Naive thymus-derived CD8-positive, alpha-beta T cell (primary cell): Measurements from ENCODE around the gene PSME4. TPM values are rescaled to one million over a fixed set of nuclear protein-coding genes. Genes with fewer than 3 reads are reported as not detected.
A peak's percentile ranks its signal among the peaks of the same experiment; 100 is the strongest.
"Not testable (repeated sequence)": the region's sequence is repeated elsewhere in the genome, so short reads cannot be mapped to it uniquely, and the experiment has no call there.

ENCODE experiments used
- ATAC-seq, 2 donors: fragments of 150-1000 bp; cut with Tn5 transposase in 1 of 2; sonication (Bioruptor Pico), chemical (Tn5 transposase) in 1 of 2; 1 replicate in 1 of 2; 2 replicates in 1 of 2; pipeline ENCODE4 v1.10.0; 2021; ENCODE audit warnings: mild to moderate bottlenecking in 2 of 2, moderate library complexity in 2 of 2
- POLR2A ChIA-PET: fragments of 350-600 bp; sonication (Branson Sonifier 250); formaldehyde crosslinking; loops from one replicate; lab custom pipeline; 2021; ENCODE audit warnings: antibody characterized with exemption; lab: Charles Lee
- DNase-seq, 10 donors: peaks; one replicate each; pipeline versions ENCODE4 v3.0.0 to v3.0.0-alpha.2; 2020 to 2022
- H3K27ac Mint-ChIP-seq, 10 donors: one replicate each; pipeline ENCODE4 v1.8.0; 2020 to 2022; ENCODE audit warnings: mild to moderate bottlenecking in 10 of 10, mixed read lengths in 10 of 10, moderate library complexity in 4 of 10, inconsistent platforms in 1 of 10
- H3K27me3 Mint-ChIP-seq, 5 donors: one replicate each; pipeline ENCODE4 v1.8.0; 2021 to 2022; ENCODE audit warnings: mixed read lengths in 5 of 5
- H3K36me3 Mint-ChIP-seq, 3 donors: one replicate each; pipeline ENCODE4 v1.8.0; 2020 to 2022; ENCODE audit warnings: mixed read lengths in 3 of 3, mild to moderate bottlenecking in 2 of 3, inconsistent platforms in 1 of 3
- H3K4me1 Mint-ChIP-seq, 4 donors: one replicate each; pipeline ENCODE4 v1.8.0; 2021 to 2022; ENCODE audit warnings: mixed read lengths in 4 of 4
- H3K4me3 Mint-ChIP-seq, 10 donors: one replicate each; pipeline ENCODE4 v1.8.0; 2020 to 2022; ENCODE audit warnings: mild to moderate bottlenecking in 10 of 10, mixed read lengths in 10 of 10, moderate library complexity in 6 of 10, inconsistent platforms in 1 of 10
- H3K9me3 Mint-ChIP-seq, 9 donors: one replicate each; pipeline ENCODE4 v1.8.0; 2020 to 2022; ENCODE audit warnings: mixed read lengths in 9 of 9, mild to moderate bottlenecking in 3 of 9, inconsistent platforms in 1 of 9, moderate library complexity in 1 of 9
- polyA plus RNA-seq, 3 donors: library from polyadenylated mRNA; unstranded; fragments of 300-500 nt; fragmentation: Illumina TruSeq; gene quantifications; one replicate each; pipeline ENCODE4 v1.2.3, GENCODE V29; 2021
- total RNA-seq, 8 experiments: library from RNA in 2 of 8; stranded (reverse) in 2 of 8; gene quantifications; one replicate each; pipeline ENCODE4 v1.2.3 and lab custom pipeline; 2021 to 2026

Gene PSME4
- total and polyA plus RNA-seq, 5 experiments from 2014 or later = 3.5 to 59.9 (median 4.3) TPM

GRCh38 chr2:53958443-53958842 lies 12.3 kb downstream of the PSME4 start:
- POLR2A ChIA-PET = interaction anchor here (0.7 to 2.2 kb wide), 2 partner anchors 12 to 14 kb away, joined by 4 to 5 read pairs; partner anchors contain the start of gene PSME4
- Mint-ChIP-seq H3K4me3 (no peak overlapping the region), H3K4me1 (peaks cover 24 to 76% (median 59%) of the 10 kb centered on the region in 4 donors), H3K9me3 (peaks cover 0 to 1% (median 0%) of the 10 kb centered on the region in 9 donors), H3K27me3 (no peaks in the 10 kb centered on the region), H3K36me3 (peaks cover 0 to 20% (median 12%) of the 10 kb centered on the region in 3 donors), H3K27ac (peak overlapping the region in 2 of 10 donors; percentile 52 to 57)
- ATAC-seq (no peak), DNase-seq (no peak)

GRCh38 chr2:53952519-53952918 lies 18.3 kb downstream of the PSME4 start:
- peaks cover 21 to 60% (median 43%) of the 10 kb centered on the region in 4 donors for H3K4me1 Mint-ChIP-seq
- peak overlapping the region in 2 of 10 donors; percentile 20 to 63 for H3K27ac Mint-ChIP-seq
- peak overlapping the region in 1 of 10 donors; percentile 10 for H3K4me3 Mint-ChIP-seq
- no peaks in the 10 kb centered on the region for H3K27me3 Mint-ChIP-seq
- DNase-seq (no peak), ATAC-seq (no peak)
- no peaks in the 10 kb centered on the region for H3K9me3 Mint-ChIP-seq
- POLR2A ChIA-PET = interaction anchor here (0.8 to 1.2 kb wide), 2 partner anchors 10 to 17 kb away, joined by 3 to 4 read pairs; no protein-coding TSS in a partner anchor
- H3K36me3 Mint-ChIP-seq = peaks cover 0 to 30% (median 7%) of the 10 kb centered on the region in 3 donors

DNA sequence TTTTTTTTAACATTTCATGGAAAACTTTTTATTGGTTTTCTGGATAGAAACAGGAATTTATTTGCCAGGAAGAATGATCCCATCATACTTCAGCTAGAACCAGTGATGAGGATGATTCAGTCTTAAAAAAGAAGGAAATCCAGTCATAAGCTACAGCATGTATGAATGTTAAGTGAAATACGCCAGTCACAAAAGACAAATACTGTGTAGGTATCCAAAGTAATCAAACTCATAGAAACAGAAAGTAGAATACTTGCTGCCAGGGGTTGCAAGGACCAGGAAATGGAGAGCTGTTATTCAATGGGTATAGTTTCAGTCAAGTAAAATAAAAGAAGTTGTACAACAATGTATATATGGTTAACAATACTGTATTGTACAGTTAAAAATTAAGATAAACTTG lies 21.3 kb downstream of the PSME4 start:
- Mint-ChIP-seq H3K4me1 (peaks cover 20 to 64% (median 49%) of the 10 kb centered on the region in 4 donors), H3K4me3 (no peak overlapping the region), H3K27me3 (no peaks in the 10 kb centered on the region), H3K27ac (peak overlapping the region in 4 of 10 donors; percentile 2 to 71 (median 24)), H3K9me3 (no peaks in the 10 kb centered on the region), H3K36me3 (peaks cover 0 to 47% (median 17%) of the 10 kb centered on the region in 3 donors)
- DNase-seq = no peak
- peak in 1 of 2 donors; percentile 36 for ATAC-seq
- POLR2A ChIA-PET = interaction anchor here (1.1 kb wide), 1 partner anchor 10 kb away, joined by 3 read pairs; no protein-coding TSS in a partner anchor

DNA sequence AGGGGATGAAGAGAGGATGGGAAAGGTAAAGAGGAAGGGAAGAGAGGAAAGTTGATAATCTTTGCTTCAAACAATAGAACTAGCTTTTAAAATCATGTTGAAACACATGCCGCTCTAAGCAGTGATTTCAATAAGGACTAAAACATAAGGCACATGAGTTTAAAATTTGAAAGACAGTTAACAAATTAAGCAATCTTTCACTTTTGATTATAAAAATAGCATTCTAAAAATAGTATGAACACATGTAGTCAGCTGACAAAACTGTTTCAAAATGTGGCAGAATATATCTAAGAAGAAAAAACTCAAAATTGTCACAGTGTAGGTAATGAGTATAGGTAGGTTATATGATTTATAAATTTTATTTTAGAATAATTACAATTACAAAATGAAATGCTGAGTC lies 25.3 kb downstream of the PSME4 start:
- Mint-ChIP-seq H3K36me3 (peaks cover 4 to 52% (median 20%) of the 10 kb centered on the region in 3 donors), H3K27ac (peak overlapping the region in 6 of 10 donors; percentile 4 to 75 (median 39)), H3K4me3 (peak overlapping the region in 3 of 10 donors; percentile 7 to 49 (median 33)), H3K4me1 (peaks cover 16 to 67% (median 38%) of the 10 kb centered on the region in 4 donors), H3K27me3 (no peaks in the 10 kb centered on the region), H3K9me3 (no peaks in the 10 kb centered on the region)
- DNase-seq (no peak), ATAC-seq (no peak)
- POLR2A ChIA-PET = no interaction called here

DNA sequence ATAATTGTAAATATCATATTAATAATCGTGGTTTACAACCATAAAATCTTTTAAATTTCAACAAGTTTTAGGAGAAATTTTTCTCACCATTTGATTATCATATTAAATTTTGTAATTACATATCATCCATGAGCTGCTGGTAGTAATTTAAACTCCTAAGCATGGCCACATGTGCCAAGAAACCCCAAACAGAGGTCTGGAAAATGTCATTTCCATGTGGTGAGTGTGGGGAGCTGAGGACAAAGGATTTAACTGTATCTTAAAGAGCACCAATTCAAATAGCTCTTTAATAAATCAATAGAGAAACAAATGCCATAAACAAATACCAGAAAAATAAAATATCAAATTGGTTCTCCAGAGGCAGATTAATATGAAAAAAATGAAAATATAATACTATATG lies 26.3 kb downstream of the PSME4 start:
- DNase-seq (no peak), ATAC-seq (no peak)
- no peak overlapping the region for H3K4me3 Mint-ChIP-seq
- no peaks in the 10 kb centered on the region for H3K9me3 Mint-ChIP-seq
- H3K27me3 Mint-ChIP-seq = no peaks in the 10 kb centered on the region
- POLR2A ChIA-PET = no interaction called here
- no peak overlapping the region for H3K27ac Mint-ChIP-seq
- H3K4me1 Mint-ChIP-seq = peaks cover 15 to 69% (median 38%) of the 10 kb centered on the region in 4 donors
- peaks cover 4 to 59% (median 18%) of the 10 kb centered on the region in 3 donors for H3K36me3 Mint-ChIP-seq

DNA sequence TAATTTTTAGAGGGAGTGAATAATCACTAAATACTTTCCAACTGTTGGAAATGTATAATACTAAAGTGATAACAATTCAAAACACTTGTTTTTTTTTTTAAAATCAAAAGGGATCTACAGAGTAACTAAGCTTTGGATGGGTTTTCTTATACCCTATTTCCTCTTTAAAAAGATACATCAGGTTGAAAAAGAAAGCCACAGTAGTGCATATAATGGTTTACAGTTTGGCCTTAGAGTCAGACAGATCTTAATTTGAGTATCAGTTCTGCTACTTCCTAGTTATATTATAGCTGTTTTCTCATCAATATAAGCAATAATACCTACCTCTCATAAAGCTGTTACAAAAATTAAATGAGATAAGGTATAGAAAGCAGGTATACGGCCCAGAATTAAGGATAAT lies 28.5 kb downstream of the PSME4 start:
- ATAC-seq (no peak), DNase-seq (no peak)
- Mint-ChIP-seq H3K9me3 (no peaks in the 10 kb centered on the region), H3K4me1 (peaks cover 13 to 57% (median 33%) of the 10 kb centered on the region in 4 donors), H3K27ac (peak overlapping the region in 2 of 10 donors; percentile 22 to 77), H3K4me3 (no peak overlapping the region), H3K36me3 (peaks cover 4 to 55% (median 21%) of the 10 kb centered on the region in 3 donors), H3K27me3 (no peaks in the 10 kb centered on the region)
- POLR2A ChIA-PET = interaction anchor here (1.3 to 1.8 kb wide), 2 partner anchors 10 to 29 kb away, joined by 3 to 4 read pairs; partner anchors contain the start of gene PSME4

- no peaks in the 10 kb centered on the region for H3K9me3 Mint-ChIP-seq
- no peaks in the 10 kb centered on the region for H3K27me3 Mint-ChIP-seq
- H3K4me3 Mint-ChIP-seq = no peak overlapping the region
- H3K36me3 Mint-ChIP-seq = peaks cover 4 to 55% (median 21%) of the 10 kb centered on the region in 3 donors
- POLR2A ChIA-PET = interaction anchor here (1.3 to 1.8 kb wide), 2 partner anchors 11 to 29 kb away, joined by 3 to 4 read pairs; partner anchors contain the start of gene PSME4
- ATAC-seq (no peak), DNase-seq (no peak)
- H3K4me1 Mint-ChIP-seq = peaks cover 13 to 53% (median 32%) of the 10 kb centered on the region in 4 donors
- peak overlapping the region in 1 of 10 donors; percentile 22 for H3K27ac Mint-ChIP-seq
These were observed 29.0 kb downstream of the PSME4 start for GRCh38 chr2:53941749-53942148.

GRCh38 chr2:53939656-53940055 lies 31.1 kb downstream of the PSME4 start:
- DNase-seq = no peak
- Mint-ChIP-seq H3K4me3 (no peak overlapping the region), H3K27ac (no peak overlapping the region), H3K9me3 (no peaks in the 10 kb centered on the region), H3K27me3 (no peaks in the 10 kb centered on the region), H3K4me1 (peaks cover 7 to 38% (median 19%) of the 10 kb centered on the region in 4 donors), H3K36me3 (peaks cover 4 to 59% (median 17%) of the 10 kb centered on the region in 3 donors)
- POLR2A ChIA-PET = no interaction called here
- ATAC-seq = no peak

DNA sequence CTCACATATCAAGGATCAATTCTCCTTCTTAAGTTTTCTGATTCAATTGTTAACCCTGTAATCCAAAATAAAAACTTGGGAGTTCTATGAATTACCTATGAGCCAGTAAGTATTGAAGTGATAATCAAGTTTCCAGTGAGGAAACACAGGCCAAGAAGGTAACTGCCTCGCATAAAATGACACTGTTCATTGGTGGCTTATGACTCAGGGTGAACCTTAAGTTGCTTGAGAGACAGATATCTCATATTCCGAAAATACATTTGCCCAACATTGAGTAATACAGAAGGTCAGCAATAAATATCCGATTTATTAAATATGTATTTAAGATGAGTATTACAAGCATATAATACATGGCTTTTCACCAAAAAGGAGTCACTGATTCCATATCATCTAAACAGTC lies 31.9 kb downstream of the PSME4 start:
- DNase-seq (no peak), ATAC-seq (no peak)
- H3K4me1 Mint-ChIP-seq = peaks cover 7 to 36% (median 19%) of the 10 kb centered on the region in 4 donors
- H3K27me3 Mint-ChIP-seq = no peaks in the 10 kb centered on the region
- H3K9me3 Mint-ChIP-seq = no peaks in the 10 kb centered on the region
- H3K27ac Mint-ChIP-seq = peak overlapping the region in 1 of 10 donors; percentile 40
- peaks cover 4 to 62% (median 23%) of the 10 kb centered on the region in 3 donors for H3K36me3 Mint-ChIP-seq
- POLR2A ChIA-PET = no interaction called here
- no peak overlapping the region for H3K4me3 Mint-ChIP-seq

DNA sequence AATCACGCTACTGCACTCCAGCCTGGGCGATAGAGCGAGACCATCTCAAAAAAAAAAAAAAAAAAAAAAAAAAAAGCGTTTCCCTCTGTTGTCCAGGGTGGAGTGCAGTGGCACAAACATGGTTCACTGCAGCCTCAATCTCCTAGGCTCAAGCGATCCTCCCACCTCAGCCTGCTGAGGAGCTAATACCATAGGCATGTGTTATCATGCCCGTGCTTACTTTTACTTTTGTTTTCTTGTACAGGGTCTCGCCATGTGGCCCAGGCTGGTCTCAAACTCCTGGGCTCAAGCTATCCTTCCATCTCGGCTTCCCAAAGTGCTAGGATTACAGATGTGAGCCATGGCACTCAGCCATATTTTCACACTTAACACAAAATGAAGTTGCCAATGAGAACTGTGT lies 37.5 kb downstream of the PSME4 start:
- ATAC-seq = no peak
- DNase-seq = no peak
- H3K4me3 Mint-ChIP-seq = peak overlapping the region in 1 of 10 donors; percentile 22
- peaks cover 0 to 89% (median 31%) of the 10 kb centered on the region in 3 donors for H3K36me3 Mint-ChIP-seq
- peaks cover 0 to 15% (median 0%) of the 10 kb centered on the region in 4 donors for H3K4me1 Mint-ChIP-seq
- no peaks in the 10 kb centered on the region for H3K9me3 Mint-ChIP-seq
- POLR2A ChIA-PET = no interaction called here
- H3K27me3 Mint-ChIP-seq = no peaks in the 10 kb centered on the region
- peak overlapping the region in 4 of 10 donors; percentile 1 to 75 (median 20) for H3K27ac Mint-ChIP-seq

- not testable (repeated sequence) for ATAC-seq, H3K4me3 Mint-ChIP-seq, H3K27me3 Mint-ChIP-seq, H3K9me3 Mint-ChIP-seq, DNase-seq, H3K4me1 Mint-ChIP-seq
- POLR2A ChIA-PET = interaction anchor here (1.4 kb wide), 1 partner anchor 45 kb away, joined by 4 read pairs; the partner anchor contains the start of gene PSME4
- Mint-ChIP-seq H3K27ac (peak overlapping the region in 4 of 10 donors; percentile 19 to 59 (median 32)), H3K36me3 (peaks cover 4 to 84% (median 50%) of the 10 kb centered on the region in 3 donors)
These were observed 44.5 kb downstream of the PSME4 start for GRCh38 chr2:53926321-53926720.

- H3K4me1 Mint-ChIP-seq = peaks cover 5 to 16% (median 8%) of the 10 kb centered on the region in 4 donors
- H3K9me3 Mint-ChIP-seq = no peaks in the 10 kb centered on the region
- peak in 4 of 10 donors; percentile 12 to 35 (median 17) for DNase-seq
- ATAC-seq = peak; percentile 56 to 92
- POLR2A ChIA-PET = no interaction called here
- peaks cover 0 to 60% (median 11%) of the 10 kb centered on the region in 3 donors for H3K36me3 Mint-ChIP-seq
- no peak overlapping the region for H3K4me3 Mint-ChIP-seq
- no peaks in the 10 kb centered on the region for H3K27me3 Mint-ChIP-seq
- H3K27ac Mint-ChIP-seq = peak overlapping the region in 8 of 10 donors; percentile 4 to 74 (median 52)
These were observed 57.1 kb downstream of the PSME4 start for GRCh38 chr2:53913721-53914120.
